SJCRH30 (cell line): ENCODE results near the gene TGFB1. TPM values are rescaled to one million over a fixed set of nuclear protein-coding genes. Genes with fewer than 3 reads are reported as not detected.
"Not testable (repeated sequence)": the region's sequence is repeated elsewhere in the genome, so short reads cannot be mapped to it uniquely, and the experiment has no call there.

ENCODE experiments used
- DNase-seq, 2 experiments: peaks; one replicate each; pipeline ENCODE4 v3.0.0-alpha.2; 2015 to 2020
- H3K27ac ChIP-seq: fragments of 250-450 bp; sonication (Bioruptor Pico); 2 replicates; pipeline ENCODE4 v1.5.1; 2020; ENCODE audit warnings: mild to moderate bottlenecking, moderate library complexity
- H3K27me3 ChIP-seq: fragments of 250-450 bp; sonication (Bioruptor Pico); 2 replicates; pipeline ENCODE4 v1.5.1; 2020; ENCODE audit warnings: mild to moderate bottlenecking, moderate library complexity
- H3K36me3 ChIP-seq: fragments of 250-450 bp; sonication (Bioruptor Pico); 2 replicates; pipeline ENCODE4 v1.5.1; 2020; ENCODE audit warnings: mild to moderate bottlenecking, moderate library complexity
- H3K4me1 ChIP-seq: fragments of 250-450 bp; sonication (Bioruptor Pico); 2 replicates; pipeline ENCODE4 v1.5.1; 2020; ENCODE audit warnings: mild to moderate bottlenecking, moderate library complexity
- H3K4me3 ChIP-seq: fragments of 250-450 bp; sonication (Bioruptor Pico); 2 replicates; pipeline ENCODE4 v1.5.1; 2020; ENCODE audit warnings: mild to moderate bottlenecking, moderate library complexity
- H3K9me3 ChIP-seq: fragments of 250-450 bp; sonication (Bioruptor Pico); replicated peaks from 2 replicates; pipeline ENCODE4 v1.5.1; 2020; ENCODE audit warnings: mild to moderate bottlenecking, moderate library complexity
- total RNA-seq: library from RNA; depleted of rRNA; stranded (reverse); fragments of >200 nt; shearing (Covaris generic); gene quantifications from 2 replicates; pipeline ENCODE4 v1.2.3, GENCODE V29; 2014

Gene TGFB1
- total RNA-seq, 1 experiment from 2014 or later: 12.7 TPM

DNA sequence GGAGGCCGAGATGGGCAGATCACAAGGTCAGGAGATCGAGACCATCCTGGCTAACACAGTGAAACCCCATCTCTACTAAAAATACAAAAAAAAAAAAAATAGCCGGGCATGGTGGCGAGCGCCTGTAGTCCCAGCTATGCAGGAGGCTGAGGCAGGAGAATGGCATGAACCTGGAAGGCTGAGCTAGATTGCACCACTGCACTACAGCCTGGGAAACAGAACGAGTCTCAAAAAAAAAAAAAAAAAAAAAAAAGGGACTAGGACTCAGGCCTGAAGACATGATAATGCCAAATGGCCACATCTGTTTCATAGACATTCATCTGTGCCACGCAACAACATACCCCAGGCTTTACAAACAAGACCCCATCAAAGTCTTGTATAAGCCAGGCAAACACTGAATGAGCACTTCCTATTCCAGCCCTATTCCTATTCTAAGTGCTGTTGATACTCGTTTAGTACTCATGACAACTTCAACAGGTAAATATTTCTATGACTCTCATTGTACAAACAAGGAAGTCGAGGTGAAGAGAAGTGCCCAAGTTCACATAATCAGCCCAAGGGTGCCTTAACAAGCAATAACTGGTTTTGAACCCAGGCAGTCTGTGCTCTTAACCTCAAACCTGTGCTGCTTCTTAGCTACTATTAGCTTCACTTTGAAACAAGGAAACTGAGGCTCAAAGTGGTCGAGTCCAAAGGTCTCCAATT, 8.6 kb upstream of the TGFB1 start:
- Histone ChIP-seq H3K4me3 (no peak overlapping the region), H3K27ac (no peak overlapping the region), H3K4me1 (no peaks in the 10 kb centered on the region; the same call in 1 of the 2 replicates), H3K27me3 (no peaks in the 10 kb centered on the region), H3K36me3 (no peaks in the 10 kb centered on the region), H3K9me3 (no peaks in the 10 kb centered on the region)
- DNase-seq: no peak

DNA sequence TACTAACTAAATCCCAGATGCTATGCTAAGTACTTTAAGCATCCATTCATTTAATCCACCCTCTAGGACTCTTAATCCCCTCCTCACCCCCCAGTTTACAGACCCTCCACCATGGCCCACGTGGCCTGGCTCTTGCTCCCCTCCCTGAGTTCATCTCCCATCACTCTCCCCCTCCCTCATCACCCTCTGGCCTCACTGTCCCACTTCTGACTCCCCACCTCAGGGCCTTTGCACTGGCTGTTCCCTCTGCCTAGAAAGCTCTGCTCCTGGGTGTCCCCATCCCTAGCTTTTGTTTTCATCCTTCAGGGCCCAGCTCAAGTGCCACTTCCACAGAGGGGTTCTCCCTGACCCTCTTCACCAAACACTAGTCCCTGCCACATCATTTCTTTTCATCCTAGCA, 6.0 kb upstream of the TGFB1 start:
- DNase-seq: no peak
- H3K9me3 ChIP-seq: no peaks in the 10 kb centered on the region
- H3K27me3 ChIP-seq: no peaks in the 10 kb centered on the region
- H3K4me1 ChIP-seq: no peaks in the 10 kb centered on the region; the same call in 1 of the 2 replicates
- H3K4me3 ChIP-seq: no peak overlapping the region
- no peaks in the 10 kb centered on the region for H3K36me3 ChIP-seq
- no peak overlapping the region for H3K27ac ChIP-seq

DNA sequence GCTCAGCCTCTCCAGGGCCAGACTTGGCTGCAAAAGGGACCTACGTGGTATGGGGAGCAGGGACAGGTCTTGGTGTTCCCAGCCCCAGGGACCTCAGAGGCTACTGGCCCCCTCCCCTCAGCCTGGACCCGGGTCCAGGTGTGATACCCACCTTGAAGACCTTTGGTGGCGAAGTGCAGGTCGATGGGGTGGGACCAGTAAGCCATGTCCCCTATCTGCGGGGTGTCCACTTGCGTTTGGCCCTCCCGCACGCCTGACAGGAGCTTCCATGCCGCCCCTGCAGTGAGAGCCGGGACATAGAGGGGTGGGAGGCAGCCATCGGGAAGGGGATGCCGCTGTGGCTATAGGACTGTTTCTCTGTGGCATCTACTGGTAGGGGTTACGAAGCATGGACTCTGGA, 4.0 kb upstream of the TGFB1 start:
- Histone ChIP-seq H3K9me3 (no peaks in the 10 kb centered on the region), H3K4me3 (no peak overlapping the region), H3K27me3 (no peaks in the 10 kb centered on the region), H3K4me1 (no peaks in the 10 kb centered on the region; the same call in 1 of the 2 replicates), H3K27ac (no peak overlapping the region), H3K36me3 (no peaks in the 10 kb centered on the region)
- DNase-seq: no peak

DNA sequence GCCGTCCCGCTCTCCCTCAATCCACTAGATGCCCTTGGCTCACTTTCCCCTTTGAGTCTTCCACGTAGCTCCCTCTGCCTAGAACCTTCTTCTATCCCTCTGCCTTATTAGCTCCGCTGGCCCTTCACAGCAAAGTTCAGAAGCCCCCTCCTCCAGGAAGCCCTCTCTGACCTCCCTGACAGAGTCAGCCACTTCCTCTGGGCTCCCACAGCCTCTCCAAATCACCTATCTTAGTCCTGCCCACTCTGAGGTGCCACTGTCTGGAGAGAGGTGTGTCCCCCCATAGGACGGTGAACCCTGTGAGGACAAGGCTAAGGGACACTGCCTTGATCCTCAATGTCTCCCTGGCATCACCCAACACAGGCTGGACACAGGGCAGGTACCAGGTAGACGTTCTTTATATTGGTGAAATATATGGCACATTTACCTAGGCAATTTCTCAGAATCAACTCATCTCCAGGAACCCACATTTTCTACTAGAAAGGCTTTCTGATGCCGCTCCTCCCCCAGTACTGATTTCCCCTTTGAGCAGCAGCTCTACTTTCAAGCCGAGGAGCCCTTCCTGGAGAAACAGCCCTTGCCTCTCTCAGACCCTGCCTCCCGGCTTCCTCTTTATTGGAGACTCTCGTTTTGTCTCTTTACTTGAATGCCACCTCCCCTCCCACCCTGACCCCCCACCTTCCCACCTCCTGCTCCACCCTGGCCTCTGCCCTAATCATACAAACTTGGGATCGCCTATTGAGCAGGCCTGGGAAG, 3.4 kb upstream of the TGFB1 start:
- DNase-seq: no peak
- Histone ChIP-seq H3K36me3 (no peaks in the 10 kb centered on the region), H3K4me1 (no peaks in the 10 kb centered on the region; the same call in 1 of the 2 replicates)

DNA sequence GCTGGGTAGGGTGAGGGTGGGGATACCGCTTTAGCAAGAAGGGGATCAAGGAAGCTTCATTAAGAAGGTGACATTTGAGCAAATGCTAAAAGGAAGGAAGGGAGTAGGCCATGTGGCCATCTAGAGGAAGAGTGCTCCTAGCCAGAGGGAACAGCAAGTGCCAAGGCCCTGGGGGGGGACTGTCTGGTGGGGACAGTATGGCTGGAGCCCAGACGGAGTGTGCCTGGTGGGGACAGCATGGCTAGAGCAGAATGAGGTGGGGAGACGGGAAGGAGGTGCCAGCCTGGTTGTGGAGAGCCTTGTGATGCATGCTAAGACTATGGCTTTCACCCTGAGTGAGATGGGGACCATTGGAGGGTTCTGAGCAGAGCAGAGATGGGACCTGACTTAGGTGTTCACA, 2.1 kb upstream of the TGFB1 start:
- Histone ChIP-seq H3K4me1 (no peaks in the 10 kb centered on the region; the same call in 1 of the 2 replicates), H3K27ac (no peak overlapping the region), H3K27me3 (no peaks in the 10 kb centered on the region), H3K9me3 (no peaks in the 10 kb centered on the region), H3K4me3 (no peak overlapping the region), H3K36me3 (no peaks in the 10 kb centered on the region)
- DNase-seq: no peak

More for the DNA sequence above, 3.4 kb upstream of the TGFB1 start:
- H3K4me3 ChIP-seq: no peak overlapping the region
- no peaks in the 10 kb centered on the region for H3K9me3 ChIP-seq
- H3K27ac ChIP-seq: no peak overlapping the region
- no peaks in the 10 kb centered on the region for H3K27me3 ChIP-seq

DNA sequence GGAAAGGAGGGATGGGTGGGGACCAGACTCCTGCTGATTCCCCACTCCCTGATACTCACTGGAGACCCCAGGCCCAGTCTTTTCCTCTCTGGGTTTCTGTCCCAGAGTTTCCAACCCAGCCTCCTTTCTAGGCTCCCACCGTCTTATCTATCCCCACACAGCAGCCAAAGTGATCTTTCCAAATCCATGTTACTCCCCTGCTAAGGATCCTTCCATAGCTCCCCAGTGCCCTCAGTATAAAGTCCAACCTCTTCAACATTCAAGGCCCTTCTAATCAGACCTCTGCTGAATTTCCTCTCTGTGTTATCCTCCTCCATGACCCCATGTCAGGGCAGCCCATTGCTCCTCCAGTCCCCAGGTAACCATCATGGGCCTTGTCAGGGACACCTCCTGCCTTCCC, 1.3 kb upstream of the TGFB1 start:
- H3K27ac ChIP-seq: no peak overlapping the region
- H3K9me3 ChIP-seq: no peaks in the 10 kb centered on the region

DNA sequence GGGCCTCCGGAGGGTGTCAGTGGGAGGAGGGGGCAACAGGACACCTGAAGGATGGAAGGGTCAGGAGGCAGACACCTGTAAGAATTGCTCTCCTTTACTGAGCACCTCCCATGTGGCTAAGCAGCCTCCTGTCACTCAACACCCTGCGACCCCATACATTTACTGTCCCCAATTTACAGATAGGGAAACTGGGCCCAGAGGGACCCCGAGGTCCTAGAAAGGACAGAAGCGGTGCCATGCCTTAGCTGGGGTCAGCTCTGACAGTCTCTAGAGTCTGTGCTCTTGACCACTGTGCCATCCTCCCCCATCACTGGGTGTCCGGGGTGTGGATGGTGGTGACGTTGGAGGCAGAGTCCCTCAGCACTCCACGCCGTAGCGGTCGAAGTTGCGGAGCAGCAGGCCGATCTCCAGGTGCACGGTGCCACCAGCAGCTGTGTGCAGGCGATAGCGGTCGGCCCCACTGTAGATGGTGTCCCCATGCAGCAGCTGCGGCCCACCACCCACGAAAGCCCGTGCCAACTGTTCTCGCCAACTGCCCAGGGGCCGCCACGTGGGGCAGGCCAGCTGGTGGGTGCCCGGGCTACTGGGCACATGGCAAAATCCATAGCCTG, 726 bp upstream of the TGFB1 start:
- Histone ChIP-seq H3K4me1 (no peaks in the 10 kb centered on the region; the same call in 1 of the 2 replicates), H3K4me3 (peak overlapping the region; percentile 88), H3K27ac (no peak overlapping the region), H3K9me3 (no peaks in the 10 kb centered on the region), H3K36me3 (0 out of 2 replicates have a peak, but pooled peaks cover under 1% of the 10 kb centered on the region), H3K27me3 (no peaks in the 10 kb centered on the region)
- no peak for DNase-seq

More for the DNA sequence above, 1.3 kb upstream of the TGFB1 start:
- no peak overlapping the region for H3K4me3 ChIP-seq
- DNase-seq: no peak
- no peaks in the 10 kb centered on the region; the same call in 1 of the 2 replicates for H3K4me1 ChIP-seq
- H3K36me3 ChIP-seq: no peaks in the 10 kb centered on the region
- no peaks in the 10 kb centered on the region for H3K27me3 ChIP-seq

DNA sequence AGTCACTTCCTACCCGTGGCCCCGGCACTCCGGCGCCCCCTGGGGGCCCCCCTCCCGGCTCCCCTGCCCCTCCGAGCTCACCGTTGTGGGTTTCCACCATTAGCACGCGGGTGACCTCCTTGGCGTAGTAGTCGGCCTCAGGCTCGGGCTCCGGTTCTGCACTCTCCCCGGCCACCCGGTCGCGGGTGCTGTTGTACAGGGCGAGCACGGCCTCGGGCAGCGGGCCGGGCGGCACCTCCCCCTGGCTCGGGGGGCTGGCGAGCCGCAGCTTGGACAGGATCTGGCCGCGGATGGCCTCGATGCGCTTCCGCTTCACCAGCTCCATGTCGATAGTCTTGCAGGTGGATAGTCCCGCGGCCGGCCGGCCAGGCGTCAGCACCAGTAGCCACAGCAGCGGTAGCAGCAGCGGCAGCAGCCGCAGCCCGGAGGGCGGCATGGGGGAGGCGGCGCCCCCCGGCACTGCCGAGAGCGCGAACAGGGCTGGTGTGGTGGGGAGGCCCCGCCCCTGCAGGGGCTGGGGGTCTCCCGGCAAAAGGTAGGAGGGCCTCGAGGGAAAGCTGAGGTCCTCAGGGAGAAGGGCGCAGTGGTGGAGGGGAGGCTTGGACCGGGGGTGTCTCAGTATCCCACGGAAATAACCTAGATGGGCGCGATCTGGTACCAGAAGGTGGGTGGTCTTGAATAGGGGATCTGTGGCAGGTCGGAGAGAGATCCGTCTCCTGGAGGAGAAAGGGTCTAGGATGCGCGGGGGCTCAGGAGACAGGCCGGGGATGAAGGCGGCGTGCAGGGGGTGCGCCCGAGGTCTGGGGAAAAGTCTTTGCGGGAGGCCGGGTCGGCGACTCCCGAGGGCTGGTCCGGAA, 885 bp downstream of the TGFB1 start:
- peak overlapping the region; percentile 88 for H3K4me3 ChIP-seq
- peak; percentile 79 to 80 for DNase-seq
- H3K9me3 ChIP-seq: no peaks in the 10 kb centered on the region
- no peaks in the 10 kb centered on the region for H3K27me3 ChIP-seq
- peaks cover 7% of the 10 kb centered on the region; the same call in 1 of the 2 replicates for H3K36me3 ChIP-seq
- H3K4me1 ChIP-seq: no peaks in the 10 kb centered on the region; the same call in 1 of the 2 replicates
- peak overlapping the region; percentile 13; the same call in 1 of the 2 replicates for H3K27ac ChIP-seq

DNA sequence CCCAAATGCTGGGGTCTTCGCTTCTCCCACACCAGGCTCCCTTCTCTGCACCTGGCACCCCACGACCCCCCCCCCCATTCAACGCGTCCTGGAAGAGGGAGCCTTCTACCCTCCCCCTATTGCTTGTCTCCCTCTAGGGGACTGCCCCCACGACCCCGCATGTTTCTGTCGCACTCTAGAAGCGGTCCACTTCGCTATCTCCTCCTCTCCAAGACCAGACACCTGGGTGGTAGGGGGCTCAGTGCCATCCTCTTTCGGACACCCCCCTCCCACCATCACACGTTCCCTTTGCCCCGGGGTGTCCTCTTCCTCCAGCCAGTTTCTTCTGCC, 1.5 kb downstream of the TGFB1 start:
- Histone ChIP-seq H3K27me3 (no peaks in the 10 kb centered on the region), H3K27ac (no peak overlapping the region)

DNA sequence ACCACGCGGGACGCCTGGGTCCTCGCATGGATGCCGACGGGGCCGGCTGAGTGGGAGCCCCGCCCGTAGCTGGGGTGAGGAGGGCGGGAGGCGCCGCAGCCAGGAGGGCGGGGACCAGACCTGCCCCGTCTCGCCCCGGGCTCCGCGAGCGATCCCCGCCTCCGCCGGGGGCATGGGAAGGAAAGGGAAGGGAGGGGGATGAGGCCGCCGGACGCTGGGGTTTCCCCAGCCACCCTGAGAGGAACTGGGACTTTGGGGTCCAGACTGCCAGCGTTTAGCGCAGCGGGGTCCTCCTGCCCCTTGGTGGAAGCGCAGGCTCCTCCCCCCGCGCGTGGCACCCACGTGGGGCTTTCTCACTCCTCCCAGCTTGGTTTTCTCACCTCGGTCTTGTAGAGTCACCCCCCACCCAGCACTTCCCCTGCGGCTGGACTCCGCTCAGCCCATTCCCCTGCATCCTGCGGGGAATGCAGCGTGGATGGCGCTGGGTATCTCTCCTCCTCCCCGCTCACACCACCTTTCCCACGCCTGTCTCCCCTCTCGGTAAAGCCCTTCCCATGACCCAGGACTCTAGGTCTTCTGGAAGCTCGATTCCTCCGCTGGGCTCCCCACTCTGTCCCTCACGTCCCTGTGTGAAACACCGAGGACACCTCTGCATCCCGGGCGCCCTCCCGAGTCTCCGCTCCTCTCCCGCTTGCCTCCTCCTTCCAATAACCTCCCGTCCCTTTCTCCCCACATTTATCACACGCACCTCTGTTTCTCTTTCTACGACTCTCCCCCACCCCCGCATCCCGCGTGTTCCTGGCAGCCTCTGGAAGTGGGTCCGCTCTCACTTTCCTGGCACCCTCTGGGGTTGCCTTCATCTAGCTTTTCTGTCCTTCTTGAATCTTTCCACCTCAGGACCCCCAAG, 2.1 kb downstream of the TGFB1 start:
- no peaks in the 10 kb centered on the region; the same call in 1 of the 2 replicates for H3K4me1 ChIP-seq
- H3K4me3 ChIP-seq: peak overlapping the region; percentile 88
- no peaks in the 10 kb centered on the region for H3K9me3 ChIP-seq
- peaks cover 19% of the 10 kb centered on the region for H3K36me3 ChIP-seq
- no peaks in the 10 kb centered on the region for H3K27me3 ChIP-seq
- no peak for DNase-seq
- no peak overlapping the region for H3K27ac ChIP-seq

More for the DNA sequence above, 1.5 kb downstream of the TGFB1 start:
- peak overlapping the region; percentile 88 for H3K4me3 ChIP-seq
- no peaks in the 10 kb centered on the region; the same call in 1 of the 2 replicates for H3K4me1 ChIP-seq
- H3K36me3 ChIP-seq: peaks cover 13% of the 10 kb centered on the region
- H3K9me3 ChIP-seq: no peaks in the 10 kb centered on the region
- no peak for DNase-seq

DNA sequence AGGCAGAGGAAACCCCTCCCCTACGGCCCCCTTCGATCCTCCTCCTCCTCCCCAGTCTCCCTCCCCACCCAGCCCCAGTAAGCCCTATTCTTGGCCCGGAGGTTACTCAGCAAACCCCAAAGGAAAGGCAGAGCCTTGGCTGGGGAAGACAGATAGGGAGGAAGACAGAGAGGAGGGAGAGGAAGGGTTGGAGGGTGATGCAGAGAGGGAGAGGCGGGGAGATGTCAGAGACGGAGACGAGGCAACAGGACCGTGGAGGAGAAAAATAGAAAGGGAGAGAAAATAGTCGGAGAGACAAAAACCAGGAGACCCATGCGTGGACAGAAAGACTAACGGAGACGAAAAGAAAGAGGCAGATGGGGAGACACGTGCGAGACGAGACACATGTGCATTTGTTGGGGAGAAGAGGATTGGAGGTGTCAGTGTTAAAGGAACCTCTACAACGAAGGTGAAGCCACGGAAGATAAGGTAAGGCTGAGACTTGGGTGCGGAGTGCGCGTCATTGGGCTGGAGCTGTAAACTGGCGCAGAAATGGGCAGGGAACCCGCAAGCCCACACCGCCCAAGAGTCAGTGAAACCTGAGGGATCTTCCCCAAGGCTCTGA, 2.9 kb downstream of the TGFB1 start:
- Histone ChIP-seq H3K27me3 (no peaks in the 10 kb centered on the region), H3K27ac (no peak overlapping the region)

DNA sequence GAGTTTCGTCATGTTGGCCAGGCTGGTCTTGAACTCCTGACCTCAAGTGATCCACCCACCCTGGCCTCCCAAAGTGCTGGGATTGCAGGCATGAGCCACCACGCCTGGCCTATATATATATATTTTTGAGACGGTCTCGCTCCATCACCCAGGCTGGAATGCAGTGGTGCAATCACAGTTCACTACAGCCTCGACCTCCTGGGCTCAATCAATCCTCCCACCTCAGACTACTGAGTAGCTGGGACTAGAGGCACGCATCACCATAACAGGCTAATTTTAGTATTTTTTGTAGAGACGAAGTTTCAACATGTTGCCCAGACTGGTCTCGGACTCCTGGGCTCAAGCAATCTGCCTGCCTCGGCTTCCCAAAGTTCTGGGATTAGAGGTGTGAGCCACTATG, 6.8 kb downstream of the TGFB1 start:
- H3K4me3 ChIP-seq, DNase-seq, H3K4me1 ChIP-seq, H3K9me3 ChIP-seq, H3K27me3 ChIP-seq, H3K27ac ChIP-seq: not testable (repeated sequence)
- H3K36me3 ChIP-seq: peaks cover 39% of the 10 kb centered on the region

More for the DNA sequence above, 2.9 kb downstream of the TGFB1 start:
- no peaks in the 10 kb centered on the region; the same call in 1 of the 2 replicates for H3K4me1 ChIP-seq
- H3K36me3 ChIP-seq: peaks cover 21% of the 10 kb centered on the region
- no peak overlapping the region for H3K4me3 ChIP-seq
- H3K9me3 ChIP-seq: no peaks in the 10 kb centered on the region
- DNase-seq: no peak

DNA sequence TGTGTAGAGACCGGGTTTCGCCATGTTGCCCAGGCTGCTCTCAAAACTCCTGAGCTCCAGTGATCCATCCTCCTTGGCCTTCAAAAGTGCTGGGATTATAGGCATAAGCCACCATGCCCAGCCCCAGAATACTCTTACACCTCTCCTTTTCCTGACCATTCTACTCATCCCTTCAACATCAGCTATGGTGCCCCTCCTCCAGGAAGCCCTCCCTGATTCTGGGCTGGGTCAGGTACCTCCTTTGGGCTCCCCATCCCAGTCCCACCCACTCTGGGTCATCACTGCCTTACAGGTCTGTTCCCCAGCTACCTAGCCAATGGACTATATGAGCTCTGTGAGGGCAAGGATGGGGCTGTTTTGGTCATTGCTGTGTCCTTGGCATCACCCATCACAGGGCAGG, 9.6 kb downstream of the TGFB1 start:
- no peak overlapping the region for H3K27ac ChIP-seq
- H3K4me3 ChIP-seq: no peak overlapping the region
- no peaks in the 10 kb centered on the region for H3K9me3 ChIP-seq
- no peak for DNase-seq
- no peaks in the 10 kb centered on the region for H3K4me1 ChIP-seq
- no peaks in the 10 kb centered on the region for H3K27me3 ChIP-seq
- H3K36me3 ChIP-seq: peaks cover 49% of the 10 kb centered on the region
